Astrocyte (in vitro differentiated cells and primary cell): ENCODE results near the gene CNKSR3. TPM values are rescaled to one million over a fixed set of nuclear protein-coding genes. Genes with fewer than 3 reads are reported as not detected.
A peak's percentile ranks its signal among the peaks of the same experiment; 100 is the strongest.

Experiments
- DNase-seq: peaks from one replicate; pipeline ENCODE4 v3.0.0-alpha.2; 2010; ENCODE audit warnings: low read depth
- FAIRE-seq: peaks from 2 replicates; lab custom pipeline; 2011; peaks lifted over from hg19 to GRCh38; lab: Jason Lieb, UNC
- H2AFZ ChIP-seq: 2 replicates; pipeline ENCODE4 v1.6.0; 2012; ENCODE audit warnings: low read depth, low read length, inconsistent platforms
- H3K27ac ChIP-seq: 2 replicates; pipeline ENCODE4 v1.5.1; 2011; ENCODE audit warnings: low read depth, low read length, inconsistent platforms
- H3K27me3 ChIP-seq: 2 replicates; pipeline ENCODE4 v1.6.0; 2011; ENCODE audit warnings: low read length, inconsistent platforms; ENCODE audit not compliant: insufficient read depth
- H3K36me3 ChIP-seq: 2 replicates; pipeline ENCODE4 v1.5.1; 2011; ENCODE audit warnings: low read length, inconsistent platforms; ENCODE audit not compliant: insufficient read depth
- H3K4me1 ChIP-seq: 2 replicates; pipeline ENCODE4 v1.5.1; 2011; ENCODE audit warnings: low read length, inconsistent platforms; ENCODE audit not compliant: insufficient read depth
- H3K4me2 ChIP-seq: 2 replicates; pipeline ENCODE4 v1.6.0; 2012; ENCODE audit warnings: low read length, inconsistent platforms
- H3K4me3 ChIP-seq: 2 replicates; pipeline ENCODE4 v1.5.1; 2011; ENCODE audit warnings: low read depth, mild to moderate bottlenecking, low read length, inconsistent platforms; ENCODE audit not compliant: insufficient read depth
- H3K79me2 ChIP-seq: 2 replicates; pipeline ENCODE4 v1.6.0; 2012; ENCODE audit warnings: mild to moderate bottlenecking, low read length, inconsistent platforms; ENCODE audit not compliant: insufficient read depth
- H3K9ac ChIP-seq: 2 replicates; pipeline ENCODE4 v1.6.0; 2012; ENCODE audit warnings: mild to moderate bottlenecking, low read length, inconsistent platforms
- H3K9me3 ChIP-seq: 2 replicates; pipeline ENCODE4 v1.5.1; 2012; ENCODE audit warnings: low read depth, mild to moderate bottlenecking, low read length, inconsistent platforms; ENCODE audit not compliant: insufficient read depth
- H4K20me1 ChIP-seq: 2 replicates; pipeline ENCODE4 v1.6.0; 2012; ENCODE audit warnings: low read length, inconsistent platforms; ENCODE audit not compliant: insufficient read depth
- H3K27ac Mint-ChIP-seq: one replicate; pipeline ENCODE4 v1.8.0; 2021; ENCODE audit warnings: mild to moderate bottlenecking, mixed read lengths; ENCODE audit not compliant: unreplicated experiment
- H3K27me3 Mint-ChIP-seq: one replicate; pipeline ENCODE4 v1.8.0; 2021; ENCODE audit warnings: low read depth, mixed read lengths; ENCODE audit not compliant: unreplicated experiment
- H3K36me3 Mint-ChIP-seq: one replicate; pipeline ENCODE4 v1.8.0; 2021; ENCODE audit warnings: low read depth, mixed read lengths; ENCODE audit not compliant: unreplicated experiment
- H3K4me1 Mint-ChIP-seq: one replicate; pipeline ENCODE4 v1.8.0; 2021; ENCODE audit warnings: low read depth, mixed read lengths; ENCODE audit not compliant: unreplicated experiment
- H3K4me3 Mint-ChIP-seq: one replicate; pipeline ENCODE4 v1.8.0; 2021; ENCODE audit warnings: mild to moderate bottlenecking, moderate library complexity, mixed read lengths; ENCODE audit not compliant: unreplicated experiment
- H3K9me3 Mint-ChIP-seq: one replicate; pipeline ENCODE4 v1.8.0; 2021; ENCODE audit warnings: mild to moderate bottlenecking, mixed read lengths; ENCODE audit not compliant: unreplicated experiment
- EZH2 ChIP-seq: IDR thresholded peaks from 2 replicates; pipeline ENCODE4 v1.6.1; 2012; ENCODE audit warnings: mild to moderate bottlenecking, low read length, inconsistent platforms; ENCODE audit not compliant: insufficient read depth
- total RNA-seq: library from RNA; stranded (reverse); gene quantifications from 2 replicates; pipeline ENCODE4 v1.2.1, GENCODE V29; 2021
- TF ChIP-seq, protein P1 (sequence below): IDR thresholded peaks from 2 replicates; pipeline ENCODE4 v1.5.1; 2011; ENCODE audit warnings: low read depth, mild to moderate bottlenecking, inconsistent platforms, low read length, moderate library complexity; ENCODE audit not compliant: insufficient read depth

The CNKSR3 gene
- total RNA-seq, 1 donor from 2014 or later = 11.1 TPM

DNA sequence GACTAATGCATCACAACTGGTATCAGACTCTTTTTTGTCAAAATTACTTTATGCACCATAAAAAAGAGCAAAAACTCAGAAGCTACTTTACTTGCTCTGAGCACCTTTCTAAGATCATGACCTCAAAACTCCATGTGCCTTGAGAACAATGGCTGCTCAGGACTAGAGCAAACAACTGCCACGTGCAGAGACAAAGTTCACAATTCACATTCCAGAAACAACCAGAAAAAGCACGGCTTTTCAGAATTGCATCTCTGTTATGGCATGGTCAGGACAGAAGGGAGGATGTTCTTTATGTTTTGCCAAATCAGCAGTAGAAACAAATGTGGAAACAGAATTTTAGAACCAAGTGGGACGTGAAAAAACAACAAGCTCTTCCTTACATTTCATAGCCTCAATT lies 70.5 kb downstream of the CNKSR3 start:
- Mint-ChIP-seq H3K36me3 (peaks cover 29% of the 10 kb centered on the region), H3K9me3 (peaks cover 2% of the 10 kb centered on the region), H3K27me3 (no peaks in the 10 kb centered on the region), H3K27ac (no peak overlapping the region), H3K4me1 (peaks cover 7% of the 10 kb centered on the region), H3K4me3 (no peak overlapping the region)
- FAIRE-seq (no peak), DNase-seq (no peak)
- no peak overlapping the region for H2AFZ ChIP-seq
- H3K4me3 ChIP-seq = no peak overlapping the region
- H3K9ac ChIP-seq = no peak overlapping the region
- no peaks in the 10 kb centered on the region for H3K79me2 ChIP-seq
- H3K27ac ChIP-seq = no peak overlapping the region
- H4K20me1 ChIP-seq = no peaks in the 10 kb centered on the region
- H3K9me3 ChIP-seq = no peaks in the 10 kb centered on the region
- H3K4me2 ChIP-seq = no peak overlapping the region
- no peaks in the 10 kb centered on the region for H3K27me3 ChIP-seq
- TF ChIP-seq, protein P1, sequence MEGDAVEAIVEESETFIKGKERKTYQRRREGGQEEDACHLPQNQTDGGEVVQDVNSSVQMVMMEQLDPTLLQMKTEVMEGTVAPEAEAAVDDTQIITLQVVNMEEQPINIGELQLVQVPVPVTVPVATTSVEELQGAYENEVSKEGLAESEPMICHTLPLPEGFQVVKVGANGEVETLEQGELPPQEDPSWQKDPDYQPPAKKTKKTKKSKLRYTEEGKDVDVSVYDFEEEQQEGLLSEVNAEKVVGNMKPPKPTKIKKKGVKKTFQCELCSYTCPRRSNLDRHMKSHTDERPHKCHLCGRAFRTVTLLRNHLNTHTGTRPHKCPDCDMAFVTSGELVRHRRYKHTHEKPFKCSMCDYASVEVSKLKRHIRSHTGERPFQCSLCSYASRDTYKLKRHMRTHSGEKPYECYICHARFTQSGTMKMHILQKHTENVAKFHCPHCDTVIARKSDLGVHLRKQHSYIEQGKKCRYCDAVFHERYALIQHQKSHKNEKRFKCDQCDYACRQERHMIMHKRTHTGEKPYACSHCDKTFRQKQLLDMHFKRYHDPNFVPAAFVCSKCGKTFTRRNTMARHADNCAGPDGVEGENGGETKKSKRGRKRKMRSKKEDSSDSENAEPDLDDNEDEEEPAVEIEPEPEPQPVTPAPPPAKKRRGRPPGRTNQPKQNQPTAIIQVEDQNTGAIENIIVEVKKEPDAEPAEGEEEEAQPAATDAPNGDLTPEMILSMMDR = no peak
- TF ChIP-seq EZH2 = no peak
- no peaks in the 10 kb centered on the region for H3K4me1 ChIP-seq
- H3K36me3 ChIP-seq = peaks cover 4% of the 10 kb centered on the region

DNA sequence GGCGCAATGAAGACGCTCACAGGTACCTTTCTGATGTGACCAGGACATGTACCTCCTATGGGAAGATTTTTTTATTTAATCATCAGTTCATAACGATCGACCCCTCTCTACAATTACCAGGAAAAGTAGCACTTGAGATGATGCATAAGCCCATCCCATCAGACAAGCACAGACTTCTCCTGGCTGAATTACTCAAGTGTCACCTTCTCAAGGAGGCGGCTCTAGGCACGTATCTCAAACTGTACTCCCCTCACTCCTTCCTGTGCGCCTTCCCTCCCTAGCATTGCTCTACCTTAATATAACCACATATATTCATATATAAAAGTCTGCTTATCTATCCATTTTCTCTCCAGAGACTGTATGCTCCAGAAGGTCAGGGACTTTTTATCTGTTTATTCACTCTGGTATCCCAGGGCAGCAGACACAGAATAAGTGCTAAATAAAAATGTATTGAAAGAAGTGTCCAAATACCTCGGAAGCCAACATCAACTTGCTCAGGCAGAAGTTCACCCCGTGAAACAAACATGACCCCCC lies 71.5 kb downstream of the CNKSR3 start:
- Histone ChIP-seq H3K9ac (no peak overlapping the region), H3K27ac (no peak overlapping the region), H3K36me3 (peaks cover 4% of the 10 kb centered on the region), H3K79me2 (no peaks in the 10 kb centered on the region), H3K27me3 (no peaks in the 10 kb centered on the region), H4K20me1 (no peaks in the 10 kb centered on the region), H3K4me2 (no peak overlapping the region), H3K4me3 (no peak overlapping the region), H3K9me3 (no peaks in the 10 kb centered on the region), H2AFZ (no peak overlapping the region), H3K4me1 (peaks cover 1% of the 10 kb centered on the region)
- H3K36me3 Mint-ChIP-seq = peaks cover 29% of the 10 kb centered on the region
- H3K9me3 Mint-ChIP-seq = peaks cover 2% of the 10 kb centered on the region
- no peak for FAIRE-seq
- H3K4me3 Mint-ChIP-seq = no peak overlapping the region
- no peak overlapping the region for H3K27ac Mint-ChIP-seq
- H3K4me1 Mint-ChIP-seq = peaks cover 8% of the 10 kb centered on the region
- no peak for TF ChIP-seq EZH2
- TF ChIP-seq, protein P1 = no peak
- no peaks in the 10 kb centered on the region for H3K27me3 Mint-ChIP-seq
- no peak for DNase-seq

DNA sequence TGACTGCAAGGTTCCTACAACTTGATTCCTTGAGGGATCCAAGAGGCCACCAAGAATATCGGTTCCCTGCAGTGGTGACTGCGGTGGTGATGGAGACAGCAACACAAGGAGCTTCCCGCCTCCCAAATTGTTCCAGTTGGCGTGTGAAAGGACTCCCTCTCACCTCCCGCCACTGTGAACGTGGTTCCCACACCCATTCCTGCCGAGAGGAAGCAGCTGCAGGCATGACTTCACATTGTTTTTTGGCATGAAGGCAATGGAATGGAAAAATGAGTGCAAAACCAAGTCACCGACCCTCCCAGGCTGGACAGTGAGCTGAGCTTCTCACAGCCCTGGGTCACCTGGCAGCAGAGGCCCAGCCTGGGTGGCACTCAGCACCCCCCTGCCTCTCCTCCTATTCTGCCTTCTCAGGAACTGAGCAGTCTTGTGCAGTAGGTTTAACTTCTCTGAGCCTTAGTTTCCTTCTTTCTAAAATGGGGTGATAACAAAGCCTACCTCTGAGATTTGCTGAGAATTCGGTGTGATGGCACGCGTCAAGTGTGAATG lies 75.0 kb downstream of the CNKSR3 start:
- Histone ChIP-seq H3K36me3 (peaks cover under 1% of the 10 kb centered on the region), H3K9me3 (no peaks in the 10 kb centered on the region), H3K27ac (no peak overlapping the region), H3K79me2 (no peaks in the 10 kb centered on the region), H2AFZ (no peak overlapping the region), H3K4me1 (peaks cover 17% of the 10 kb centered on the region), H3K4me3 (no peak overlapping the region), H4K20me1 (no peaks in the 10 kb centered on the region), H3K4me2 (no peak overlapping the region), H3K9ac (no peak overlapping the region), H3K27me3 (no peaks in the 10 kb centered on the region)
- no peak for TF ChIP-seq EZH2
- TF ChIP-seq, protein P1 = no peak
- Mint-ChIP-seq H3K4me1 (peaks cover 22% of the 10 kb centered on the region), H3K9me3 (no peaks in the 10 kb centered on the region), H3K27me3 (no peaks in the 10 kb centered on the region), H3K27ac (no peak overlapping the region), H3K4me3 (no peak overlapping the region), H3K36me3 (peaks cover 22% of the 10 kb centered on the region)
- FAIRE-seq = no peak
- peak; percentile 16 for DNase-seq
